Natural killer cell (primary cell): ENCODE data around the gene COPZ2. TPM values are rescaled to one million over a fixed set of nuclear protein-coding genes. Genes with fewer than 3 reads are reported as not detected.

Experiments used
- ATAC-seq, 3 donors: fragments of 150-1000 bp in 2 of 3; fragments of 200-7000 bp in 1 of 3; cut with Tn5 transposase; 1 replicate in 1 of 3; 2 replicates in 2 of 3; pipeline ENCODE4 v1.10.0; 2021; ENCODE audit warnings: mild to moderate bottlenecking in 2 of 3, moderate library complexity in 2 of 3
- DNase-seq, 2 donors: peaks; one replicate each; pipeline versions ENCODE4 v3.0.0 to v3.0.0-alpha.2; 2013 to 2021; ENCODE audit warnings: mixed read lengths in 1 of 2
- H3K27ac ChIP-seq: one replicate; pipeline ENCODE4 v1.5.1; 2013; ENCODE audit warnings: mild to moderate bottlenecking, low read length
- H3K27me3 ChIP-seq: one replicate; pipeline ENCODE4 v1.6.1; 2013; ENCODE audit warnings: low read length; ENCODE audit not compliant: control insufficient read depth, insufficient read depth
- H3K36me3 ChIP-seq: one replicate; pipeline ENCODE4 v1.6.1; 2013; ENCODE audit warnings: low read length; ENCODE audit not compliant: control insufficient read depth, insufficient read depth
- H3K4me1 ChIP-seq: one replicate; pipeline ENCODE4 v1.6.1; 2013; ENCODE audit warnings: low read length; ENCODE audit not compliant: control insufficient read depth, insufficient read depth
- H3K4me3 ChIP-seq: one replicate; pipeline ENCODE4 v1.5.1; 2013; ENCODE audit warnings: low read length
- H3K9me3 ChIP-seq: one replicate; pipeline ENCODE4 v1.6.1; 2013; ENCODE audit warnings: low read length; ENCODE audit not compliant: control insufficient read depth, insufficient read depth
- H3K27ac Mint-ChIP-seq, 2 donors: one replicate each; pipeline ENCODE4 v1.8.0; 2022; ENCODE audit warnings: mild to moderate bottlenecking in 2 of 2, mixed read lengths in 2 of 2, moderate library complexity in 1 of 2
- H3K27me3 Mint-ChIP-seq, 2 donors: one replicate each; pipeline ENCODE4 v1.8.0; 2022; ENCODE audit warnings: low read depth in 2 of 2, mixed read lengths in 2 of 2
- H3K36me3 Mint-ChIP-seq: one replicate; pipeline ENCODE4 v1.8.0; 2022; ENCODE audit warnings: mixed read lengths
- H3K4me1 Mint-ChIP-seq, 2 donors: one replicate each; pipeline ENCODE4 v1.8.0; 2022; ENCODE audit warnings: mixed read lengths in 2 of 2
- H3K4me3 Mint-ChIP-seq: one replicate; pipeline ENCODE4 v1.8.0; 2022; ENCODE audit warnings: mild to moderate bottlenecking, moderate library complexity, mixed read lengths
- H3K9me3 Mint-ChIP-seq, 2 donors: one replicate each; pipeline ENCODE4 v1.8.0; 2022; ENCODE audit warnings: mixed read lengths in 2 of 2
- WGBS: methylation state at CpG from one replicate; pipeline ENCODE4 v1.1.7; 2013; ENCODE audit warnings: missing lambda C conversion rate; ENCODE audit not compliant: insufficient coverage; 5-methylcytosine and 5-hydroxymethylcytosine counted together
- intact Hi-C: fragments of 100-400 bp; cut with micrococcal nuclease; formaldehyde crosslinking; loops from one replicate; pipeline ENCODE4 v1.14.2; 2022
- total RNA-seq, 4 donors: library from RNA; stranded (reverse); fragments of 120-200 nt in 1 of 4; gene quantifications; one replicate each; pipeline versions ENCODE4 v1.2.3 to v1.2.4, GENCODE V29; 2013 to 2022
- TF ChIP-seq, protein P1 (sequence below): fragments of 200-600 bp; IDR thresholded peaks from one replicate; pipeline ENCODE4 v1.8.0; 2022; ENCODE audit warnings: antibody characterized with exemption

The COPZ2 gene
- total RNA-seq, 3 donors from 2014 or later (not counting 1 experiment from before 2014, with no cell fraction given), result 15.9 to 19.1 (median 16.5) TPM

DNA sequence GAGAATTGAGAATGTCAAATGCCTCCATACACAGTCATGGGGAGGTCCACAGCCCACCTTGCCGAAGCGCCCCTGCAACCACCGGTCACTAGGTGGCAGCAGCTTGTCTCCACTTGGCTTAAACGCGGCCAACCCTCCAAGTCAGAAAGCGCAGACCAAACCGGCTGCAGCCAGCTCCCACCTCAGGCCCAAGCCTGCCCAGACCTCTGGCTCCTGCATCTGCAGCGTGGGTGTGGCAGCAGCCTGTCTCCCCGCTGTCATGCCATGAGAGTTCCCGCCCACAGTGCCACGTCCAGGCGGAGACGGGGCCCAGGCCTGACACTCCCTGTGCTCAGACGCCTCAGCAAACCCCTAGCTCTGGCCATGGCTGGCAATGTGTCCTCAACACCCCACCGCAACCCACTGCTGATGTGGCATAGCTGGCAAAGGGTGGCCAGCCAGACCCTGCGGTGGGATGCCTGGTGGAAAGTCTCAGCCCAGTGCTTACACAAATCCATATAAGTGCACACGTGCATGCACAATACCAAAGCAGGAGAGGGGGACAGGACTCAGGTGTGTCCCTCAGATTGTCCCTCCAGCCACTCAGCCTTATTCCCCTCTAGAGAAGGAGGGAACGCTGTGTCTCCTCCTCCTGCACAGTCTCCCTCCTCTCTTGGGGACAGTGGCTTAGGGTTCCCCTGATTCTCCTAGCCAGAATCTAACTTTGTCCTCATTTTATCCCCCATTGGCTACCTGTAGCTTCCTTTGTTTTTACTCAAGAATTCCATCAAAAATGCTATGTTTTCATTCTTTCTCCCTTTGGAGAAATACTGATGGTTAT is 10.9 kb downstream of the COPZ2 start:
- no peak overlapping the region for H3K4me3 Mint-ChIP-seq
- intact Hi-C loops, result loop anchor here (2.0 kb wide), 1 partner anchor 592 kb away; no protein-coding TSS in a partner anchor

DNA sequence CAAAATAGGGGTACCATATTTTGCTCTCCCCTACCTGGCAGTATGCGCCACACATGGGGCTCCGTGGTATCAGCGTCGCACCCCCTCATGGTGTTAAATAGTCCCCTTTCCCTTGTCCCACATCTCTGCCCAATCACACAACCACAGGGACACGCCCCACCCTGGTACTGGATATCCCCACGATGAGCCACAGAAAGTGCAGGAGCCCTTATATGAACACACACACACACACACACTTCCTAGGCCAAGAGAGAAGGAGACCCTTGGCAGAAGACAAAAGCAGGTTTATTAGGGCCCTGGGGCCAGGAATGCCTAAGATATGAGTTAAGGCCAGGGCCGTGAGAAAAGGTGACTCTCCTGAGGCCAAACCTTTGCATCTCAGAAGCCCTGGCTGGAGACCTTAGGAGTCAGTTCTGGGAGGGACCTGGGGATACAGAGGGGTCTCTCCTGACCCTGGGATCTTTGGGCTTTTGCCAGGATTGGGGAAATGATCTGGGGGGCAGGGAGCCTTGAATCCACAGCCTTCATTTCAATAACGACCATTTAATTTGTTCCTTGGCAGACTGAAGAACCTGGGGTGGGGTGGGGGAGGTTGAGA is 11.6 kb downstream of the COPZ2 start:
- peak overlapping the region in 1 of 2 donors; percentile 86 for H3K27ac Mint-ChIP-seq
- 48% methylated on average over 7 of the region's 8 CpGs for WGBS
- Histone ChIP-seq H3K36me3 (no peaks in the 10 kb centered on the region), H3K4me1 (peaks cover 36% of the 10 kb centered on the region), H3K27me3 (peaks cover 17% of the 10 kb centered on the region), H3K4me3 (no peak overlapping the region), H3K27ac (no peak overlapping the region), H3K9me3 (no peaks in the 10 kb centered on the region)
- intact Hi-C loops, result loop anchor here (1.0 to 2.0 kb wide), 4 partner anchors 22 to 593 kb away; partner anchors contain the start of gene NFE2L1
- H3K9me3 Mint-ChIP-seq, result no peaks in the 10 kb centered on the region
- DNase-seq, result peak in 1 of 2 donors; percentile 20
- TF ChIP-seq, protein P1, sequence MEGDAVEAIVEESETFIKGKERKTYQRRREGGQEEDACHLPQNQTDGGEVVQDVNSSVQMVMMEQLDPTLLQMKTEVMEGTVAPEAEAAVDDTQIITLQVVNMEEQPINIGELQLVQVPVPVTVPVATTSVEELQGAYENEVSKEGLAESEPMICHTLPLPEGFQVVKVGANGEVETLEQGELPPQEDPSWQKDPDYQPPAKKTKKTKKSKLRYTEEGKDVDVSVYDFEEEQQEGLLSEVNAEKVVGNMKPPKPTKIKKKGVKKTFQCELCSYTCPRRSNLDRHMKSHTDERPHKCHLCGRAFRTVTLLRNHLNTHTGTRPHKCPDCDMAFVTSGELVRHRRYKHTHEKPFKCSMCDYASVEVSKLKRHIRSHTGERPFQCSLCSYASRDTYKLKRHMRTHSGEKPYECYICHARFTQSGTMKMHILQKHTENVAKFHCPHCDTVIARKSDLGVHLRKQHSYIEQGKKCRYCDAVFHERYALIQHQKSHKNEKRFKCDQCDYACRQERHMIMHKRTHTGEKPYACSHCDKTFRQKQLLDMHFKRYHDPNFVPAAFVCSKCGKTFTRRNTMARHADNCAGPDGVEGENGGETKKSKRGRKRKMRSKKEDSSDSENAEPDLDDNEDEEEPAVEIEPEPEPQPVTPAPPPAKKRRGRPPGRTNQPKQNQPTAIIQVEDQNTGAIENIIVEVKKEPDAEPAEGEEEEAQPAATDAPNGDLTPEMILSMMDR, result no peak
- H3K4me1 Mint-ChIP-seq, result peaks cover 34% of the 10 kb centered on the region in 2 donors
- no peak for ATAC-seq
- no peaks in the 10 kb centered on the region for H3K36me3 Mint-ChIP-seq
- H3K27me3 Mint-ChIP-seq, result peaks cover 30 to 37% of the 10 kb centered on the region in 2 donors
- peak overlapping the region; percentile 94 for H3K4me3 Mint-ChIP-seq

More for the DNA sequence above, 10.9 kb downstream of the COPZ2 start:
- TF ChIP-seq, protein P1, result peak; percentile 68
- no peaks in the 10 kb centered on the region for H3K36me3 ChIP-seq
- no peak overlapping the region for H3K27ac ChIP-seq
- H3K9me3 ChIP-seq, result no peaks in the 10 kb centered on the region
- Mint-ChIP-seq H3K27ac (no peak overlapping the region), H3K36me3 (no peaks in the 10 kb centered on the region), H3K9me3 (no peaks in the 10 kb centered on the region), H3K27me3 (peaks cover 27 to 30% of the 10 kb centered on the region in 2 donors), H3K4me1 (peaks cover 34% of the 10 kb centered on the region in 2 donors)
- ATAC-seq (peak; percentile 21 to 28 (median 27)), DNase-seq (peak; percentile 65 to 85)
- 37% methylated on average over 18 of the region's 18 CpGs for whole genome bisulfite sequencing
- H3K27me3 ChIP-seq, result peaks cover 13% of the 10 kb centered on the region
- no peak overlapping the region for H3K4me3 ChIP-seq
- H3K4me1 ChIP-seq, result peaks cover 36% of the 10 kb centered on the region

DNA sequence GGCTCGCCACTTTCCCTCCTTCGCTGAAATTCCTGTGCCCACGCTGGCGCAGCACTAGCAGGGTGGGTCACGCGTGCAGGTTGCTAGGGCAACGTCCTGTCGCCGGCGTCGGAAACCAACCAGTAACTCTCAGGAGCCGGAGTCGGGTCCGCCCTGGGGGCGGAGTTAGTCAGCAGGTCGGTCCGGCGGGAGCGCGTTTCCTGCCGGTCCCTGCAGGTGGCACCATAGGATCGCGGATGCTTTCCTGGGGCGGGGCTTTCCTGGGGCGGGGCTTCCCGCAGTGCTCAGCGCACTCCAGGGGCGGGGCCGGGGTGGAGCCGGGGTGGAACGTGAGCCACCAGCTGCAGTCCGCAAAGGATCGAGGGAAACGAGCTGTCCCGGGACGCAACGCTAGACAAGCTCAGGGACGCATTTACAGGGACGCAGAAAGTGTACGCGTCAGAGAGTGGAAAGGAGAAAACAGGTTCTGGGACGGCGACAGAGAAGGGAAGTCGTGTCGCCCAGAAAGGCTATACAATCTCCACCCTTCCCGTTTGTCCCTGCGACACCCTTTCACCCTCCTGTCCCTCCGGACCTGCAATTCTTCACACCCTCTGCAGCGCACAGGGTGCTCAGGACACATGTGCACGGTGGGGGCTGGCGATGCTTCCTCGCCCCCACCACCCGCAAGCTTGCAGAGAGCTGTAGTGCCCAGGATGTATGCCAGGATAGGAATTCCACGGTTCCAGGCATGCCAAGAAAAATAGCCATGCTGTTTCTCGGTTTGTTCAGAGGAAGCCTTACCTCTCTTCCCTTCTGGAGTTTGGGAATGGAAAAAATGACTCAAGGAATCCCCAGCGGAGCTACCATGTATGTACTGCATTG is 12.3 kb downstream of the COPZ2 start:
- TF ChIP-seq, protein P1, result peak; percentile 76
- Mint-ChIP-seq H3K9me3 (no peaks in the 10 kb centered on the region), H3K27me3 (peaks cover 30 to 42% of the 10 kb centered on the region in 2 donors), H3K4me3 (peak overlapping the region; percentile 94), H3K4me1 (peaks cover 34% of the 10 kb centered on the region in 2 donors), H3K27ac (peak overlapping the region; percentile 75 to 86), H3K36me3 (no peaks in the 10 kb centered on the region)
- intact Hi-C loops, result loop anchor here (1.0 kb wide), 3 partner anchors 23 to 106 kb away; partner anchors contain the start of gene NFE2L1
- Histone ChIP-seq H3K36me3 (no peaks in the 10 kb centered on the region), H3K4me1 (peaks cover 36% of the 10 kb centered on the region), H3K27me3 (peaks cover 17% of the 10 kb centered on the region), H3K4me3 (peak overlapping the region; percentile 29), H3K9me3 (no peaks in the 10 kb centered on the region), H3K27ac (no peak overlapping the region)
- DNase-seq (peak; percentile 93 to 99), ATAC-seq (peak; percentile 91 to 98 (median 94))
- under 1% methylated on average over 56 of the region's 56 CpGs for WGBS
